Peyer's patch (tissue), 4 donors: ENCODE measurements around the gene DRICH1. TPM values are rescaled to one million over a fixed set of nuclear protein-coding genes. Genes with fewer than 3 reads are reported as not detected.
"Not testable (repeated sequence)": the region's sequence is repeated elsewhere in the genome, so short reads cannot be mapped to it uniquely, and the experiment has no call there.

ENCODE experiments used
- DNase-seq, 3 donors: peaks; one replicate each; pipeline ENCODE4 v3.0.0-alpha.2; 2017 to 2019
- H3K27ac ChIP-seq, 4 donors: fragments of 200-600 bp; sonication (generic); one replicate each; pipeline ENCODE4 v1.5.1; 2016 to 2019
- H3K27me3 ChIP-seq, 2 donors: fragments of 200-600 bp; sonication (generic); one replicate each; pipeline ENCODE4 v1.5.1; 2019
- H3K36me3 ChIP-seq, 3 donors: fragments of 200-600 bp; sonication (generic); one replicate each; pipeline ENCODE4 v1.5.1; 2016 to 2019
- H3K4me1 ChIP-seq, 4 donors: fragments of 200-600 bp; sonication (generic); one replicate each; pipeline ENCODE4 v1.5.1; 2016 to 2019
- H3K4me3 ChIP-seq, 4 donors: fragments of 200-600 bp; sonication (generic); 1 replicate in 3 of 4; 2 replicates in 1 of 4; pipeline ENCODE4 v1.5.1; 2016 to 2019; ENCODE audit warnings: mild to moderate bottlenecking in 1 of 4
- H3K9me3 ChIP-seq, 4 donors: fragments of 200-600 bp; sonication (generic); one replicate each; pipeline ENCODE4 v1.5.1; 2016 to 2019; ENCODE audit warnings: mild to moderate bottlenecking in 1 of 4
- CTCF ChIP-seq, 6 experiments: fragments of 450-650 bp in 4 of 6; fragments of 200-600 bp in 2 of 6; sonication (generic) in 1 of 6; IDR thresholded peaks; one replicate each; pipeline ENCODE4 v1.5.1; 2017 to 2019; ENCODE audit warnings: antibody characterized with exemption in 6 of 6, mild to moderate bottlenecking in 3 of 6, moderate library complexity in 1 of 6
- POLR2A ChIP-seq, 2 donors: fragments of 450-650 bp; IDR thresholded peaks; one replicate each; pipeline ENCODE4 v1.5.1; 2017; ENCODE audit warnings: antibody characterized with exemption in 2 of 2, mild to moderate bottlenecking in 2 of 2, moderate library complexity in 2 of 2
- total RNA-seq, 4 donors: library from RNA; depleted of rRNA; stranded (reverse); fragments of >200 nt; gene quantifications; one replicate each; pipeline ENCODE4 v1.1.0, GENCODE V29; 2016

Gene DRICH1
- total RNA-seq, 4 donors from 2014 or later = 0.67 to 1.1 TPM; not detected in 2

DNA sequence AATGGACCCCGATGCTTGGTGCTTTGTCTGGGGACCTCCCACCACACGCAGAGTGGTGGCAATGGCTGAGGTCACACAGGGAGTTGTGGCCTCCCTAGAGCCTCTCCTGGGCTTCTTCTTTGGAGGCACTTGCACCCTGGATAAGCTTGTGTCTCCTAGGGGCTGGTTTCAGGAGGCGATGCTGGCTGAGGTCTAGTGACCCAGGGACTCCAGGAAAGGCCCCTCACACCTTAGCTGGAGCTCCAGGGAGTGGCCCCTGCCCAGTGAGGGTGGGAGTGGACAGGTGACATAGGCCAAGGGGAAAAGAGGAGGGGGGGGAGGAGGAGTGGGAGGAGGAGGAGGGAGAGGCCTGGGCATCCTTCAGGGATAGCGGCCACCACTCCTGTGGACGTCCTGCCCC lies 52.8 kb downstream of the DRICH1 start:
- DNase-seq = no peak
- H3K27me3 ChIP-seq = no peaks in the 10 kb centered on the region
- H3K4me3 ChIP-seq = no peak overlapping the region
- TF ChIP-seq CTCF (IDR thresholded peaks at IDR 0.05) (no peak), POLR2A (IDR thresholded peaks at IDR 0.05) (no peak)
- H3K4me1 ChIP-seq = no peaks in the 10 kb centered on the region
- no peaks in the 10 kb centered on the region for H3K36me3 ChIP-seq
- no peak overlapping the region for H3K27ac ChIP-seq
- no peaks in the 10 kb centered on the region for H3K9me3 ChIP-seq

DNA sequence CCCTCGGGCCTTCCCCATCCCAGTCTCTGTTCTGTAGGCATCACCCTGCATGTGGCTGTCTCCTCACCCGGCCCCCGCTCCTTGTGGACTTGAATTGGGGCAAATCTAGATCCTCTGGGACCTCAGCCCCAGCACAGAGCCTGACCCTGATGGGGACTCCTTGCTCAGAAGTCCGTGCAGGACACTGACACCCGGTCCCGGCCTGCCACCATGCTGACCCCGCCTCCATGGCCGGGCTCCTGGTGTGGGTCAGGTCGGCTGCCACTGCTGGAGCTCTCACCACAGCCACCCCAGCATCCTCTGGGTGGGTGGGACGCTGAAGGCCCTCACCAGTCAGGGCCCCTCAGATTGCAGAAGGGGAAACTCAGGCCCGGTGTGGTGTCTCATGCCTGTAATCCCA lies 53.8 kb downstream of the DRICH1 start:
- Histone ChIP-seq H3K4me3 (no peak overlapping the region), H3K27ac (no peak overlapping the region), H3K27me3 (no peaks in the 10 kb centered on the region), H3K9me3 (no peaks in the 10 kb centered on the region), H3K36me3 (no peaks in the 10 kb centered on the region), H3K4me1 (no peaks in the 10 kb centered on the region)
- TF ChIP-seq CTCF (IDR thresholded peaks at IDR 0.05) = no peak
- no peak for TF ChIP-seq POLR2A (IDR thresholded peaks at IDR 0.05)
- DNase-seq = no peak

DNA sequence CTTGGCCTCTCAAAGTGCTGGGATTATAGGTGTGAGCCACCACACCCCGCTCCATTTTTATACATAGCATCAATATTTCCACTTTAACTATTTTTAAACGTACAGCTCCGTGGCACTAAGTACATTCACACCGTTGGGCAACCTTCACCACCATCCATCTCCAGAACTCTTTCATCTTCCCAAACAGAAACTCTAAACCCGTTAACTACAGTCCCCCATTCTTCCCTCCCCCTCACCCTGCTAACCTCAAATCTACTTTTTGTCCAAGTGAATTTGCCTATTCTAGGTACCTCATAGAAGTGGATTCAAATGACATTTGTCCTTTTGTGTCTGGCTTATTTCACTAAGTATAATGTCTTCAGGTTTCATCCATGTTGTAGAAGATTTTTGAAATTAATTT lies 55.4 kb downstream of the DRICH1 start:
- no peaks in the 10 kb centered on the region for H3K36me3 ChIP-seq
- H3K27me3 ChIP-seq = no peaks in the 10 kb centered on the region
- TF ChIP-seq CTCF (IDR thresholded peaks at IDR 0.05) (no peak), POLR2A (IDR thresholded peaks at IDR 0.05) (no peak)
- no peak for DNase-seq
- no peak overlapping the region for H3K4me3 ChIP-seq
- no peak overlapping the region for H3K27ac ChIP-seq
- no peaks in the 10 kb centered on the region for H3K4me1 ChIP-seq
- H3K9me3 ChIP-seq = no peaks in the 10 kb centered on the region

DNA sequence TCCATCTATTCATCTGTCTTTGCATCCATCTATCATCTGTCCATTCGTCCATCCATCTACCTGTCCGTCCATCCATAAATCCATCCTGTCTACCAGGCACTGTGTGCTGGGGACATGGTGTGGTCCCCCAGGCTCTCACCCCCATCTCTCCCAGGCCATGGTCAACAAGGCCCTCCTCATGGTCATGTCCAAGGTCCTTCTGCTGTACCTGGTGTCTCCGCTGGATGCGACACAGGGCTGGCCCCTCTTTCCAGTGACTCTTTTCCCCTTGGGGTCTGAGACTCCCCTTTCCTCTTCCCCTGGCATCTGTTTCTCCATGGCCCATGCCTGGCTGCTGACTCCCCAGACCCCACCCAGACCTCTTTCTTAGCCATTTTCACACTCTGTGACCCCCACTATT lies 56.5 kb downstream of the DRICH1 start:
- Histone ChIP-seq H3K4me3 (no peak overlapping the region), H3K36me3 (no peaks in the 10 kb centered on the region), H3K4me1 (no peaks in the 10 kb centered on the region), H3K9me3 (no peaks in the 10 kb centered on the region), H3K27ac (no peak overlapping the region), H3K27me3 (no peaks in the 10 kb centered on the region)
- TF ChIP-seq POLR2A (IDR thresholded peaks at IDR 0.05) = no peak
- no peak for TF ChIP-seq CTCF (IDR thresholded peaks at IDR 0.05)
- peak in 1 of 3 donors; percentile 24 for DNase-seq

DNA sequence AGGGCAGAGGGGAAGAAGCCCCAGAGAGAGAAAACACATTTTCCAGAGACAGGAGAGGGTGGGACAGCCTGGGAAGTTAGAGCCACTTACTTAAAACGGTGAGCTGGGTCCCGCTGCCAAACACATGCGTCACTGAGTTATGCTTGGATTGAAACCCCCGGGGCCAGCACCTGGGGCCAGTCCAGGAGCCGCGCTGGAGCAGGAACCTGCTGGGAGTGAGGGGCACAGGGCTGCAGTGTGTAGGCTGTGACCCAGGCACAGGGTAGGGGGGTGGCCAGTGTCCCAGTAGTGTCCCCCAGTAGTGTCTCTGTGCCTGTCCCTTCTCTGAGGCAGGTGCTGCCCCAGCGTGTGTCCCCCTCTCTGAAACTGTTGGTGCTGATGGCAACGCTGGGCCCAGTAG lies 57.2 kb downstream of the DRICH1 start:
- no peak for TF ChIP-seq POLR2A (IDR thresholded peaks at IDR 0.05)
- no peak for TF ChIP-seq CTCF (IDR thresholded peaks at IDR 0.05)
- Histone ChIP-seq H3K4me1 (no peaks in the 10 kb centered on the region), H3K36me3 (no peaks in the 10 kb centered on the region), H3K27me3 (no peaks in the 10 kb centered on the region), H3K27ac (no peak overlapping the region), H3K4me3 (no peak overlapping the region), H3K9me3 (no peaks in the 10 kb centered on the region)
- peak in 1 of 3 donors; percentile 24 for DNase-seq

DNA sequence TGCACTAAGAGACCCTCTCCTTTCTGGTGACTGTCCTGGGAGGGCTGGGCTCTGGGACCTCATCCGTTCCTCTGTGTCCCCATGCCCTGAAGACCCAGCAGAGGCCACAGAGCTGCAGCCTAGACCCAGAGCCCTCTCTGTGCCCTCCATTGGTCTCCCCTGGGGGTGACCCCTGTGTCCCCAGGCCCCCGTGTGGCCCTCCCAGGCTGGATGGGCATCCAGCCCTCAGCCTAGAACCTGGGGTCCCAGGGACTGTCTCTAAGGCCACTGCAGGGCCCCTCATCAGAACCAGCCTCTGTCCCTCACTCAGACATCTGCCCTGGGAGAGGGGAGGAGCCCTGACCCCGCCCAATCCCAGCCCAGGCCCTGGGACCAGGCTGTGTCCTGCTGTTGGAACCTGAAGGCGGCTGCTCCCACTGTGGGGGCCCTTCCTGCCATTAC lies 57.7 kb downstream of the DRICH1 start:
- H3K9me3 ChIP-seq = no peaks in the 10 kb centered on the region
- DNase-seq = peak in 1 of 3 donors; percentile 42
- no peaks in the 10 kb centered on the region for H3K4me1 ChIP-seq
- H3K27ac ChIP-seq = no peak overlapping the region
- no peak overlapping the region for H3K4me3 ChIP-seq
- H3K27me3 ChIP-seq = no peaks in the 10 kb centered on the region
- TF ChIP-seq CTCF (IDR thresholded peaks at IDR 0.05) (no peak), POLR2A (IDR thresholded peaks at IDR 0.05) (no peak)
- no peaks in the 10 kb centered on the region for H3K36me3 ChIP-seq

- not testable (repeated sequence) for H3K27ac ChIP-seq, H3K4me1 ChIP-seq, H3K9me3 ChIP-seq, H3K27me3 ChIP-seq, H3K36me3 ChIP-seq, H3K4me3 ChIP-seq
- peak in 1 of 3 donors; percentile 4 for DNase-seq
Measured at GRCh38 chr22:23573701-23574235, 58.4 kb downstream of the DRICH1 start.

DNA sequence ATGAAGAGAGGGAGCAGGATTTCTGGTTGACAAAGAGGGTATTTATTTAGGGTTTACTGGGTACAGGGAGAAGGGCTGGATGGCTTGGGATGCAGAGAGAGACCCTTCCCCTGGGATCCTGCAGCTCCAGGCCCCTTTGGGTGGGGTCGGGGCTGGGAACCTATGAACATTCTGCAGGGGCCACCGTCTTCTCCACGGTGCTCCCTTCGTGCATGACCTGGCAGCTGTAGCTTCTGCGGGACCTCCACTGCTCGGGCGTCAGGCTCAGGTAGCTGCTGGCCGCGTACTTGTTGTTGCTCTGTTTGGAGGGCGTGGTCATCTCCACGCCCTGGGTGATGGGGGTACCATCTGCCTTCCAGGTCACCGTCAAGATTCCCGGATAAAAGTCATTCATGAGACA lies 59.0 kb downstream of the DRICH1 start:
- H3K4me1 ChIP-seq, H3K27ac ChIP-seq, H3K9me3 ChIP-seq, H3K36me3 ChIP-seq, H3K27me3 ChIP-seq, H3K4me3 ChIP-seq: not testable (repeated sequence)
- DNase-seq = peak in 1 of 3 donors; percentile 29
